Kidney epithelial cell (primary cell): ENCODE data around the gene VDAC1. TPM values are rescaled to one million over a fixed set of nuclear protein-coding genes. Genes with fewer than 3 reads are reported as not detected.

Experiments used
- DNase-seq: peaks from one replicate; pipeline ENCODE4 v3.0.0-alpha.2; 2010; ENCODE audit warnings: low read depth
- H3K27me3 ChIP-seq: 2 replicates; pipeline ENCODE4 v1.6.0; 2011; ENCODE audit warnings: low read length; ENCODE audit not compliant: control insufficient read depth, insufficient read depth
- H3K36me3 ChIP-seq: 2 replicates; pipeline ENCODE4 v1.5.1; 2011; ENCODE audit warnings: low read length; ENCODE audit not compliant: control insufficient read depth, insufficient read depth
- H3K4me3 ChIP-seq: 2 replicates; pipeline ENCODE4 v1.5.1; 2011; ENCODE audit warnings: low read depth, mild to moderate bottlenecking, control low read depth, low read length
- CTCF ChIP-seq: IDR thresholded peaks from 2 replicates; pipeline ENCODE4 v1.5.1; 2011; ENCODE audit warnings: mild to moderate bottlenecking, moderate library complexity, low read length, control low read depth, inconsistent platforms; ENCODE audit not compliant: insufficient read depth, poor library complexity, severe bottlenecking
- total RNA-seq: library from RNA; depleted of rRNA; stranded (reverse); fragments of >200 nt; gene quantifications from 2 replicates; pipeline ENCODE4 v1.2.3, GENCODE V29; 2015

VDAC1 gene
- 230 and 238 TPM in 2 replicates for total RNA-seq

GRCh38 chr5:134004626-134005416 is at the start of gene VDAC1:
Gene VDAC1, minus strand, starts transcription at chr5:134004975. Its CDS starts 11,963 bp downstream, at chr5:133993012.
- TF ChIP-seq CTCF = peak; percentile 11
- H3K27me3 ChIP-seq = no peaks in the 10 kb centered on the region
- H3K4me3 ChIP-seq = peak within 1 kb of the TSS; percentile 65
- H3K36me3 ChIP-seq = no peaks in the 10 kb centered on the region
- no peak for DNase-seq

GRCh38 chr5:134053840-134054338 is 49.1 kb upstream of the VDAC1 start:
- DNase-seq = no peak
- no peak overlapping the region for H3K4me3 ChIP-seq
- TF ChIP-seq CTCF = no peak
- no peaks in the 10 kb centered on the region for H3K27me3 ChIP-seq
- no peaks in the 10 kb centered on the region for H3K36me3 ChIP-seq

GRCh38 chr5:134053314-134053839 is 48.6 kb upstream of the VDAC1 start:
- Histone ChIP-seq H3K27me3 (no peaks in the 10 kb centered on the region), H3K36me3 (no peaks in the 10 kb centered on the region), H3K4me3 (no peak overlapping the region)
- TF ChIP-seq CTCF = peak; percentile 9
- no peak for DNase-seq

- Histone ChIP-seq H3K4me3 (no peak overlapping the region), H3K27me3 (no peaks in the 10 kb centered on the region), H3K36me3 (no peaks in the 10 kb centered on the region)
- no peak for TF ChIP-seq CTCF
- no peak for DNase-seq
Measured at GRCh38 chr5:134051305-134051704, 46.5 kb upstream of the VDAC1 start.

GRCh38 chr5:134048864-134049263 is 44.1 kb upstream of the VDAC1 start:
- Histone ChIP-seq H3K4me3 (no peak overlapping the region), H3K27me3 (no peaks in the 10 kb centered on the region), H3K36me3 (no peaks in the 10 kb centered on the region)
- no peak for DNase-seq
- no peak for TF ChIP-seq CTCF
